Bronchial epithelial cell (primary cell): ENCODE data around the gene CCDC192. TPM values are rescaled to one million over a fixed set of nuclear protein-coding genes. Genes with fewer than 3 reads are reported as not detected.

Experiments used
- DNase-seq: peaks from one replicate; pipeline ENCODE4 v3.0.0-alpha.2; 2010; ENCODE audit warnings: low read depth
- FAIRE-seq: peaks from 2 replicates; lab custom pipeline; 2011; peaks lifted over from hg19 to GRCh38; lab: Jason Lieb, UNC
- H3K27me3 ChIP-seq: 2 replicates; pipeline ENCODE4 v1.5.1; 2011; ENCODE audit warnings: low read length; ENCODE audit not compliant: control insufficient read depth, insufficient read depth
- H3K36me3 ChIP-seq: 2 replicates; pipeline ENCODE4 v1.5.1; 2011; ENCODE audit warnings: low read length; ENCODE audit not compliant: control insufficient read depth, insufficient read depth
- H3K4me3 ChIP-seq: 2 replicates; pipeline ENCODE4 v1.5.1; 2011; ENCODE audit warnings: mild to moderate bottlenecking, low read depth, low read length, control low read depth
- total RNA-seq: library from RNA; depleted of rRNA; stranded (reverse); fragments of >200 nt; gene quantifications from 2 replicates; pipeline ENCODE4 v1.2.1, GENCODE V29; 2014
- TF ChIP-seq, protein P1 (sequence below): IDR thresholded peaks from 2 replicates; pipeline ENCODE4 v1.5.1; 2011; ENCODE audit warnings: mild to moderate bottlenecking, moderate library complexity, low read length, control low read depth, inconsistent platforms; ENCODE audit not compliant: insufficient read depth, severe bottlenecking

The CCDC192 gene
- total RNA-seq, 1 donor from 2014 or later: not detected

DNA sequence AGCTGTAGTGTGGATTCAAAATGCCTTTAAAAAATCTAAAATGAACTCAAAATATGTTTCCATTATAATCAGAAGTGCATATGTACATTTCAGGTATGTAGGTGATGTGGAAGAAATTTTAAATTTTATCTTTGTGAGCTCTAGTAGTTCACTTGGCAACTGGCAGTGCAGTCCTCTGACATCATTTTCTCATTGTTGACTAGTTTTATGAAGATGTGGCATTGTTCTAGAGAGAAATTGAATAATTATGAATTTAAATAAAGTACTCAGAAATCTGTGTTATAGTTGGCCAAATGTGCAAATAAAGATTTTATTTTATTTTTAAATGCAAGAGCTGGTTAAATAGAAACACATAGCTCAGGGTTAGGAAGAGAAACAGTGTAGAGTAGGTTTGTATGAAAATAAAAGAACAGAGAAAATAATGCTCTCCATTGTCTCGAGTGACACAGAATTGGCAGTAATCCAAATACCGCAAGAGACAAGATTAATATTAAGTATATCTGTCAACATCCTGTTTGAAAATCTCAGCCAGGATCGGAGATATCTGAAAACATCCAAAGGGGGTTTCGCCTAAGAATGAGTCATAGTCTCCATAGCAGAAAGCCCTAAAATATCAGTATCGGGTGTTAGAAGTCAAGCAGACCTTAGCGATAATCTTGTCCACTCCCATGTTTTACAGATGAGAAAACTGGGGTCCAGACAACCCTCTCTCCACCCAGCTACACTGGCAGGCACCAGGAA is 189.4 kb downstream of the CCDC192 start:
- TF ChIP-seq, protein P1, sequence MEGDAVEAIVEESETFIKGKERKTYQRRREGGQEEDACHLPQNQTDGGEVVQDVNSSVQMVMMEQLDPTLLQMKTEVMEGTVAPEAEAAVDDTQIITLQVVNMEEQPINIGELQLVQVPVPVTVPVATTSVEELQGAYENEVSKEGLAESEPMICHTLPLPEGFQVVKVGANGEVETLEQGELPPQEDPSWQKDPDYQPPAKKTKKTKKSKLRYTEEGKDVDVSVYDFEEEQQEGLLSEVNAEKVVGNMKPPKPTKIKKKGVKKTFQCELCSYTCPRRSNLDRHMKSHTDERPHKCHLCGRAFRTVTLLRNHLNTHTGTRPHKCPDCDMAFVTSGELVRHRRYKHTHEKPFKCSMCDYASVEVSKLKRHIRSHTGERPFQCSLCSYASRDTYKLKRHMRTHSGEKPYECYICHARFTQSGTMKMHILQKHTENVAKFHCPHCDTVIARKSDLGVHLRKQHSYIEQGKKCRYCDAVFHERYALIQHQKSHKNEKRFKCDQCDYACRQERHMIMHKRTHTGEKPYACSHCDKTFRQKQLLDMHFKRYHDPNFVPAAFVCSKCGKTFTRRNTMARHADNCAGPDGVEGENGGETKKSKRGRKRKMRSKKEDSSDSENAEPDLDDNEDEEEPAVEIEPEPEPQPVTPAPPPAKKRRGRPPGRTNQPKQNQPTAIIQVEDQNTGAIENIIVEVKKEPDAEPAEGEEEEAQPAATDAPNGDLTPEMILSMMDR: no peak
- FAIRE-seq: no peak
- H3K4me3 ChIP-seq: no peak overlapping the region
- no peaks in the 10 kb centered on the region for H3K27me3 ChIP-seq
- no peaks in the 10 kb centered on the region for H3K36me3 ChIP-seq
- peak; percentile 76 for DNase-seq

DNA sequence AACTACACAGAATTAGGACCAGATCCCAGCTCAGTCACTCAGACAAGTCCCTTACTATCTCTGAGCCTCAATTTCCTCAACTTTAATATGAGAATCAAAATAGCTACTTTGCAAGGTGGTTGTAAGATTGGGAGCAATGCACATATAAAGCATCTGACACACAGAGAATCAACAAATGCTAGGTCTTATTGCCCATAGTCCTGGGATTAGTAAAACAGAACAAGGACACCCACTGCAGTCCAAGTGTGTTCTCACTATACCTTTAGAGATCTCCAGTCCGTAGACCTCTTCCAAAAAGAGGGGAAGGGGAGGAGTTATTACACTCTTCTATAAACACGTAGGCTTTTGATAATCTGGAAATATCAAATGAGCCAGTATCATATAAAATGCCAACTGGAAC is 190.0 kb downstream of the CCDC192 start:
- TF ChIP-seq, protein P1: no peak
- FAIRE-seq (no peak), DNase-seq (no peak)
- no peaks in the 10 kb centered on the region for H3K27me3 ChIP-seq
- H3K4me3 ChIP-seq: no peak overlapping the region
- H3K36me3 ChIP-seq: no peaks in the 10 kb centered on the region

DNA sequence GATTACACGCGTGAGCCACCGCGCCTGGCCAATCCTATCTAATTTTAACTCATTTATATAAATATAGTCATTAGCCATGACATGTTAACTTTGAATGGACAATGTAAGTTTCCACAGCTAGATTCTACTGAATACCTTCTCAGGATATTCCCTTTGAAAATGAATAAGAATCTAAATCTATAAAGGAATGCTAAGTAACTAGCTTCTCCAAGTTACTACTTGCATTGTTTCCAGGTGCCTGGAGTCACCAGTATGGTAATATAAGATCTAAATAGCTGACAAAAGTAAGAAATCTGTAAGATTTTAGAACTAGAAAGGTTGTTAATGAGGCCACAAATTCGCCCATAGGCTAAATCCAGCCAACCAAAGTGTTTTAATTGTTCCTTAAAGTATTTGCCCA is 191.3 kb downstream of the CCDC192 start:
- DNase-seq: no peak
- Histone ChIP-seq H3K4me3 (no peak overlapping the region), H3K27me3 (no peaks in the 10 kb centered on the region), H3K36me3 (no peaks in the 10 kb centered on the region)
- TF ChIP-seq, protein P1: no peak
- FAIRE-seq: no peak

DNA sequence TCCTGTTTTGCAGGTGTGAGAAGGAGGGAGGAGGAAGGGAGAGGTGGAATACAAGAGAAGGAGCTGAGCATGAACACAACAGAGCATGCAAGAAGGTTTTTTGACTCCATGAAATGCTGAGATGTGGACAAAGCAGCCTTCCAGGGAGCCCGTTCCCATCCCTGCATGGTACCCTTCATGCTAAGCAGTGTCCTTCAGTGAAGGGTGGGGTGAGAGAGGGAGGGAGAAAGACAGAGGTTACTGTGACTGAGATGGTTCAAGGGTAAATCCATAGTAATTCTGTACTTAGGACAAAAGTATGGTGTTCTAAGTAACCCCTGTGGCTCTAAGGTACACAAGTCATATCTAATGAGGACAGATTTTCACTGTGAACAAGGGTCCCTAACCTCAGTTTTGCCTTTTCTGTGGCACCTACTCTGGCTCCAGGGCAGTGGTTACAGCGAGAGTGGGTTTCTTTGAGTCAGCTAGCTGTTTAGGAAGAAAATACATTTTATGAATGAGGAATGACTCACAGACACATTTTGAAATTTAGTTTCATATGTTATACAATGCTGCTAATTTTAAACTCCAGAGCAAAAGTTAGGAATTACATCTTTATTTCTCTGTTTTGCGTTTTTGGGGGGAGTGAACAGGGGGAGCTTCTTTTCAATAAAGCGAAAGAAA is 195.5 kb downstream of the CCDC192 start:
- Histone ChIP-seq H3K36me3 (no peaks in the 10 kb centered on the region), H3K4me3 (no peak overlapping the region), H3K27me3 (no peaks in the 10 kb centered on the region)
- TF ChIP-seq, protein P1: no peak
- FAIRE-seq (no peak), DNase-seq (peak; percentile 48)

DNA sequence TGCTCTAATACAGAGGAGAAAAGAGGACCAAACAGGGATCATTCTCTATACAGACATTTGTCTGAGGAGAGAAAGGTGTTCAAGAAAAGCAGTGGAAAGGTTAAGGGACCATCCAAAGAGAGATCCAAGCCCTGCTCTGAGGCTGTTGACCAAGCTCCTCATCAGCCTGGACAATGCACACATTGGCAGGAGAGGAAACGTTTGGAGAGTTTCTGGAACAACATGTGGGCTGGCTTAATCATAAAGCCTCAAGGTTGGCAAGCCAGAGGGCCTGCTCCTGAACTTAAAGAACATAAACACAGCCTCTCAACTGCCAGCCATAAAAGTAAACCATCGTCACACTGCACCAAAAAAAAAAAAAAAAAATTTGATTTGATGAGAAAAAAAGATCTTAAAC is 196.0 kb downstream of the CCDC192 start:
- no peak for FAIRE-seq
- H3K36me3 ChIP-seq: no peaks in the 10 kb centered on the region
- TF ChIP-seq, protein P1: no peak
- no peak for DNase-seq
- no peaks in the 10 kb centered on the region for H3K27me3 ChIP-seq
- H3K4me3 ChIP-seq: no peak overlapping the region
